PC-3 (cell line): ENCODE results near the gene AXIN2. TPM values are rescaled to one million over a fixed set of nuclear protein-coding genes. Genes with fewer than 3 reads are reported as not detected.

Experiments
- ATAC-seq: fragments of 200-7000 bp; cut with Tn5 transposase; 2 replicates; pipeline ENCODE4 v1.9.1; 2020; ENCODE audit warnings: mild to moderate bottlenecking, moderate library complexity
- BruUV-seq: library from RNA; stranded (reverse); fragments of 400-500 nt; replicated peaks from 2 replicates; lab custom pipeline; 2021; lab: Mats Ljungman, UMichigan
- CTCF ChIA-PET: fragments of 300-600 bp; sonication (Branson Sonifier 250); formaldehyde crosslinking; loops from one replicate; lab custom pipeline; 2022; ENCODE audit warnings: antibody characterized with exemption; lab: Charles Lee
- POLR2A ChIA-PET: fragments of 300-600 bp; sonication (Branson Sonifier 250); formaldehyde crosslinking; loops from one replicate; lab custom pipeline; 2022; ENCODE audit warnings: antibody characterized with exemption; ENCODE audit not compliant: unreplicated experiment; lab: Charles Lee
- DNase-seq: peaks from one replicate; pipeline ENCODE4 v3.0.0-alpha.2; 2015
- H2AFZ ChIP-seq: fragments of 300-600 bp; sonication (generic); 2 replicates; pipeline ENCODE4 v1.6.0; 2016; ENCODE audit warnings: antibody characterized with exemption, low read length
- H3F3A ChIP-seq: fragments of 300-600 bp; sonication (generic); one replicate; pipeline ENCODE4 v1.6.0; 2017; ENCODE audit warnings: antibody characterized with exemption, low read length, control low read depth, mild to moderate bottlenecking; ENCODE audit not compliant: unreplicated experiment
- H3K27ac ChIP-seq: fragments of 300-600 bp; sonication (generic); 2 replicates; pipeline ENCODE4 v1.5.1; 2016; ENCODE audit warnings: mild to moderate bottlenecking, low read length
- H3K27me3 ChIP-seq: fragments of 300-600 bp; sonication (generic); 2 replicates; pipeline ENCODE4 v1.6.1; 2016; ENCODE audit warnings: low read length, mixed read lengths
- H3K36me3 ChIP-seq: fragments of 300-600 bp; sonication (generic); 2 replicates; pipeline ENCODE4 v1.6.1; 2016; ENCODE audit warnings: low read depth, mixed run types, low read length, mixed read lengths
- H3K4me1 ChIP-seq: fragments of 300-600 bp; sonication (generic); 2 replicates; pipeline ENCODE4 v1.5.1; 2016; ENCODE audit warnings: low read length; ENCODE audit not compliant: insufficient read depth
- H3K4me2 ChIP-seq: fragments of 300-600 bp; sonication (generic); 2 replicates; pipeline ENCODE4 v1.6.0; 2016; ENCODE audit warnings: low read length
- H3K4me3 ChIP-seq: fragments of 300-600 bp; sonication (generic); 2 replicates; pipeline ENCODE4 v1.5.1; 2016; ENCODE audit warnings: mild to moderate bottlenecking, low read length, mixed read lengths
- H3K79me2 ChIP-seq: fragments of 300-600 bp; sonication (generic); 2 replicates; pipeline ENCODE4 v1.6.1; 2017; ENCODE audit warnings: low read length, mixed read lengths
- H3K9ac ChIP-seq: fragments of 300-600 bp; sonication (generic); 2 replicates; pipeline ENCODE4 v1.6.0; 2016; ENCODE audit warnings: mild to moderate bottlenecking, low read length
- H3K9me2 ChIP-seq: fragments of 300-600 bp; sonication (generic); replicated peaks from 2 replicates; pipeline ENCODE4 v1.6.1; 2016; ENCODE audit warnings: mixed run types, low read length, mixed read lengths
- H3K9me3 ChIP-seq: fragments of 300-600 bp; sonication (generic); 2 replicates; pipeline ENCODE4 v1.6.1; 2016; ENCODE audit warnings: low read length, mixed read lengths
- H4K20me1 ChIP-seq: fragments of 300-600 bp; sonication (generic); 2 replicates; pipeline ENCODE4 v1.6.1; 2016; ENCODE audit warnings: low read length, mixed read lengths
- EZH2 ChIP-seq: fragments of 300-600 bp; sonication (generic); IDR thresholded peaks from one replicate; pipeline ENCODE4 v1.6.1; 2017; ENCODE audit warnings: antibody characterized with exemption, mild to moderate bottlenecking, low read length; ENCODE audit not compliant: unreplicated experiment
- EZH2phosphoT487 ChIP-seq: fragments of 300-600 bp; sonication (generic); IDR thresholded peaks from 2 replicates; pipeline ENCODE4 v1.6.1; 2018; ENCODE audit warnings: mild to moderate bottlenecking, antibody characterized with exemption, low read length, borderline replicate concordance
- intact Hi-C: fragments of 100-400 bp; cut with micrococcal nuclease; formaldehyde crosslinking; loops from 2 replicates; pipeline ENCODE4 v1.9.0; 2023
- total RNA-seq: library from RNA; depleted of rRNA; stranded (reverse); fragments of >200 nt; gene quantifications from 2 replicates; pipeline ENCODE4 v1.2.3, GENCODE V29; 2014
- TF ChIP-seq, protein P1 (sequence below): fragments of 300-600 bp; sonication (generic); conservative IDR thresholded peaks from 2 replicates; pipeline ENCODE4 v1.5.1; 2017; ENCODE audit warnings: antibody characterized with exemption, low read depth, mild to moderate bottlenecking, low read length

Gene AXIN2
- total RNA-seq, 1 experiment from 2014 or later = 2.0 TPM

DNA sequence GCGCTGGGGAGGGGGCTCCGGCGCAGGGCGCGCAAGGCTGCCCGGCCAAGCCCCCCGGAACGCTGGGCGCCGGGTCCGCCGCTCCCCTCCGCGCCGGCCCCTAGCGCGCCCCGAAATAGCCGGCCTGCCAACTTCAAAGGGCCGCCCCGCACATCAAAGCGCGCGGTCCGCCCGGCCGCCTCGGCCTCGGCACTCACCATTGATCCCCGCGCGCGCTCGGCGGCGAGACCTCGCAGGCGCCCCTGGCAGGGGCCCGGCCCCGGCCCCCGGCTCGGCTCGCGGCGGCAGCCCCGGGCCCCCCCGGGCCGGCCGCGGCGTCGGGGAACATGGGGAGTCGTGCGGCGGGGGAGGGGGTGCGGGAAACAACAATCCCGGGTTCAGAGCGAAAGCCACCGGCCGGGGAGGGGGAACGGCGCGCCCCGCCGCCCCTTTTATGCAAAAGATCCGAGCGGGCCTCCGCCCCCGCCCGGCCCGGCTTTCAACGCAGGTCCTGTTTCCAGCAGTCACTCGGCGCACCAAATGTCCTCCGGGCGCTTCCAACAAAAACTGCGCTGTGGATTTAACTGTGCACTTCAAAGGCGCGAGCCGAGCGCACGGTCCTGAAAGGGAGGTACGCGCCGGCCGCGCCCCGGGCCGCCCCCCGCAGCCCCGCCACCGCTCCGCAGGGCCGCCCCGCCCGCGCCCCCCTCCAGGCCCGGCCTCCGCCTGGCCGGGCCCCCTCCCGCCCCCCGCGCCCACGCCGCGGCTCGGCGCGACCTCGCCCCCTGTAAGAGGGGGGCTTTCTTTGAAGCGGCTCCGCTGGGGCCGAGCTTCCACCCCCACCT, 608 bp downstream of the AXIN2 start:
- TF ChIP-seq EZH2 = no peak
- no peak for TF ChIP-seq EZH2phosphoT487
- TF ChIP-seq, protein P1, sequence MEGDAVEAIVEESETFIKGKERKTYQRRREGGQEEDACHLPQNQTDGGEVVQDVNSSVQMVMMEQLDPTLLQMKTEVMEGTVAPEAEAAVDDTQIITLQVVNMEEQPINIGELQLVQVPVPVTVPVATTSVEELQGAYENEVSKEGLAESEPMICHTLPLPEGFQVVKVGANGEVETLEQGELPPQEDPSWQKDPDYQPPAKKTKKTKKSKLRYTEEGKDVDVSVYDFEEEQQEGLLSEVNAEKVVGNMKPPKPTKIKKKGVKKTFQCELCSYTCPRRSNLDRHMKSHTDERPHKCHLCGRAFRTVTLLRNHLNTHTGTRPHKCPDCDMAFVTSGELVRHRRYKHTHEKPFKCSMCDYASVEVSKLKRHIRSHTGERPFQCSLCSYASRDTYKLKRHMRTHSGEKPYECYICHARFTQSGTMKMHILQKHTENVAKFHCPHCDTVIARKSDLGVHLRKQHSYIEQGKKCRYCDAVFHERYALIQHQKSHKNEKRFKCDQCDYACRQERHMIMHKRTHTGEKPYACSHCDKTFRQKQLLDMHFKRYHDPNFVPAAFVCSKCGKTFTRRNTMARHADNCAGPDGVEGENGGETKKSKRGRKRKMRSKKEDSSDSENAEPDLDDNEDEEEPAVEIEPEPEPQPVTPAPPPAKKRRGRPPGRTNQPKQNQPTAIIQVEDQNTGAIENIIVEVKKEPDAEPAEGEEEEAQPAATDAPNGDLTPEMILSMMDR = no peak
- peak overlapping the region; percentile 82 for H3K4me3 ChIP-seq
- peak; percentile 88 for DNase-seq
- H3K9me3 ChIP-seq = no peaks in the 10 kb centered on the region
- peak overlapping the region; percentile 71 for H3K9ac ChIP-seq
- POLR2A ChIA-PET = no interaction called here
- ATAC-seq = peak; percentile 66
- H3K9me2 ChIP-seq = no peaks in the 10 kb centered on the region
- peak overlapping the region; percentile 99 for H3K4me2 ChIP-seq
- no peaks in the 10 kb centered on the region for H3F3A ChIP-seq
- no TSS peak for BruUV-seq
- H3K79me2 ChIP-seq = no peaks in the 10 kb centered on the region
- peaks cover 6% of the 10 kb centered on the region; the same call in 1 of the 2 replicates for H4K20me1 ChIP-seq
- no peaks in the 10 kb centered on the region for H3K36me3 ChIP-seq
- peaks cover 15% of the 10 kb centered on the region for H3K4me1 ChIP-seq
- peak overlapping the region; percentile 87 for H2AFZ ChIP-seq
- intact Hi-C loops = loop anchor here (1.0 to 5.0 kb wide), 5 partner anchors 68 to 234 kb away; no protein-coding TSS in a partner anchor
- CTCF ChIA-PET = no interaction called here
- H3K27ac ChIP-seq = peak overlapping the region; percentile 59
- H3K27me3 ChIP-seq = peaks cover 10% of the 10 kb centered on the region

DNA sequence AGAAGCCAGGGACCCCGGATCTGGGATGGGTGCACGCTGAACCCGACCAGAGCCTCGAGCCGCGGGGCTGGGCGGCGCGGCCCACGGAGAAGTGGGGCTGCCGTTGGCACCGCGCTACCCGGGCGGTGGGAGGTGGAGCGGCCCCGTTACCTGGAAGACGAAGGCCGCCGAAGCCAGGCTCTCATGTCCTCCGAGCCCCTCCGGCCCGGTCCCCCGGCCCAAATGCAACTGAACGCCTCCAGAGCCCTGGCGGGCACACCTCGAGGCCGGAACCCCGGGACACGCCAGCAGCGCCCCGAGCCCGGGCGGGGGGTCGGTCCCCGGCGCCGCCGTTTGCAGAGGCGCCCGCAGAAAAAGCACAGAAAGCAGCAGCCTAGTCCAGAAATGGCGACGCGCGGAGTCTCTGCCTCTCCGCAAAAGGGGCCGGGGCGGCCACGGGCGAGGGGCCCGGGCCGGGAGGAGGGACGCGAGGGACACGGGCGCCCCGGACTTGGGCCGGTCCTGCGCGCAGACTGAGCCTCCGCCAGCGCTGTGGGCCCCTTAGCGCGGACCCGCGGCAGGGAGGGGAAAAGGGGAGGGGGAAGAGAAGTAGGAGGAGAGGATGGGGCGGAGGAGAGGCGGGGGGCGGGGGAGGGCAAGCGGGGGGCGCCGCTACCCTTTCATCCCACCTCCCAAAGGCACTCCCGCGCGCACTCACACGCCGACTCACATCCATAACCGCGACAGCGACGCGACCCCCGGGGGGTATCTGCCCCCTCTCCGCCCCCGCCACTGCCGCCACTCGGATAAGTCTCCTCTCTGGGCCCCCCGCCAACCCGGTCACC, 1.4 kb downstream of the AXIN2 start:
- no peaks in the 10 kb centered on the region for H3F3A ChIP-seq
- peak overlapping the region; percentile 99 for H3K4me2 ChIP-seq
- peaks cover 15% of the 10 kb centered on the region for H3K4me1 ChIP-seq
- DNase-seq (no peak), ATAC-seq (peak; percentile 11)
- H3K9ac ChIP-seq = peak overlapping the region; percentile 68
- H3K4me3 ChIP-seq = peak overlapping the region; percentile 82
- H2AFZ ChIP-seq = peak overlapping the region; percentile 85
- no peaks in the 10 kb centered on the region for H3K9me2 ChIP-seq
- no peaks in the 10 kb centered on the region for H3K9me3 ChIP-seq
- peak; percentile 56; the same call in 1 of the 2 replicates for TF ChIP-seq EZH2phosphoT487
- TF ChIP-seq, protein P1 = no peak
- peak; percentile 84 for TF ChIP-seq EZH2
- POLR2A ChIA-PET = interaction anchor here (0.5 kb wide), 1 partner anchor 988 kb away, joined by 3 read pairs; no protein-coding TSS in a partner anchor
- intact Hi-C loops = loop anchor here (2.0 to 5.0 kb wide), 7 partner anchors 69 to 427 kb away; no protein-coding TSS in a partner anchor
- no peaks in the 10 kb centered on the region for H3K79me2 ChIP-seq
- H4K20me1 ChIP-seq = peaks cover 6% of the 10 kb centered on the region; the same call in 1 of the 2 replicates
- no peak overlapping the region for H3K27ac ChIP-seq
- H3K36me3 ChIP-seq = no peaks in the 10 kb centered on the region
- BruUV-seq = no TSS peak
- CTCF ChIA-PET = no interaction called here
- H3K27me3 ChIP-seq = peaks cover 10% of the 10 kb centered on the region
